ENCODE measurements around the gene GPR153.
A peak's percentile ranks its signal among the peaks of the same experiment; 100 is the strongest.
"Not testable (repeated sequence)": the region's sequence is repeated elsewhere in the genome, so short reads cannot be mapped to it uniquely, and the experiment has no call there.

The GPR153 gene

DNA sequence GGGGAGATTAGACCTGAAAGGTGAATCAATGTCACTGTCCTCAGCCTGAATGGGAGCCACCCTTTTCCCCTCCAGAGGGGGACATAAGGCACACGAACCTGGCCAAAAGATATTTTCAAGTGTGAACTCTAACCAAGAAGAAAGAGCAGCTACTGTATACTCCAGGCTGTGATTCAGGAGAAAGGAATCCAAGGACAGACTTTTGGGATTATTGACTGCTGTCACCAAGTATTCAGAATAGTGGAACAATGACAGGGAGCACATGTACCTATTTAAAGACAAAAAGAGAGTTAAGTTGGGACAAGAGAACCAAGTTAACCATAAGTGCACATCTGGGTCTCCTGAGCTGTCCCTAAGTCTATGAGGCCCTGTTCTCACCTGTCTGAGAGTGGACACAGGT, 27.5 kb downstream of the GPR153 start:
- DNase-seq (ENCODE audit: low read depth in 2 of 2): no peak

- DNase-seq (ENCODE audit: low read depth in 2 of 2): no peak
Measured at GRCh38 chr1:6225651-6226050, 35.2 kb downstream of the GPR153 start.

DNA sequence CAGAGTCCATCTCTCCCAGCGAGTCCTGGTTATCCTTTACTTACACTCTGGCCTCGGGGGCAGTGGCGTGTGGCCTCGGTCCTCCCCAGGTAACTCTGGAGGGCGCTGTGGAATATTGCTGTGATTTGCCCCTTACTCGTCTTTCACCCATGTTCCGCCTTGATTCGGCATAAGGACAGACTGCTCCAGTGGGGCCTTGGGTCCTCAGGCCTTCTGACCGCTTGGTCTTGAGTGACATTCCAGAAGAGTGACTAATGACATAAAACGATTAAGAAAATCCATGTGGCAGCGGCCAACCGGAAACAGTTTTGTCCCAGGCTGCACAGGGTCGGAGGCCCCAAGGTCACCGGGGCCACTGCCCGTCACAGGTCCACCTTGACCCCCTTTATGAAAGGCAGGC, 36.2 kb downstream of the GPR153 start:
- DNase-seq (ENCODE audit: low read depth in 2 of 2): no peak

DNA sequence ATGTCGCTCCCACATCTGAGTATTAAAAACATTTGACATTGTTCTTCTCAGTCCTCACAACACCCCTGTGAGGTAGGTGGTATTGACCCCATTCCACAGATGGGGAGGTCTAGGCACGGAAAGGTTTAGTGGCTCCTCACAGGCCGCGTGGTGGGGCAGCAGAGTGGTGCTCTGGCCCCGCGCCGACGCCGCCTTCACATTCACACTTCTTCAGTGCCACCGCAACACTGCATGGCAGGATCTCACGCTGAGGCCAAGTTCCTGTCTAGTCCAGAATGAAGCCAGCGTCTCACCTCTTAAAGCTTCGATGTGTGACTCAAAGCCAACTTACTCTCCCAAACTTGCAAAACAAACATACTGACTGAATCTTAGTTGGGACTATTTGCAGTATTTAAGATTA, 37.3 kb downstream of the GPR153 start:
- DNase-seq (ENCODE audit: low read depth in 2 of 2): no peak

DNA sequence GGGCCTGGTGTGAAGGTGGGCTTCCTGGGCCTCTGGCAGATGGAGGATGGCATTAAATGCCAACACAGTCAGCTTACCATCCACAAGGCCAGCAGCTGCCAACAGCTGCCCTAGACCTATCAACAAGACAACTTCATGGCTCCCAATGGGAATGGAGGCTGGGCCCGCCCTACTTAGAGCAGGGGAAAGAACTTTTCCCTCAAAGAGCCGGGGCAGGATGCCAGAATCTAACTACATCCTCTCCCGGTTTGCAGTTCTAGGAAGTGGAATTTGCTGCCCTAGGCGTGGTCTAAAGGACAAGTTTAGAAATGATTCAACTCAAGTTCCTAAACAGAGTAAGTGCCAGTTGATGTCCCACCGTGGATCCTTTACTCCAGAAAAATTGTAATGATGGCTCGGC, 38.3 kb downstream of the GPR153 start:
- no peak for DNase-seq (ENCODE audit: low read depth in 2 of 2)

- no peak for DNase-seq (ENCODE audit: low read depth in 2 of 2)
Measured at GRCh38 chr1:6221210-6221784, 39.6 kb downstream of the GPR153 start.

DNA sequence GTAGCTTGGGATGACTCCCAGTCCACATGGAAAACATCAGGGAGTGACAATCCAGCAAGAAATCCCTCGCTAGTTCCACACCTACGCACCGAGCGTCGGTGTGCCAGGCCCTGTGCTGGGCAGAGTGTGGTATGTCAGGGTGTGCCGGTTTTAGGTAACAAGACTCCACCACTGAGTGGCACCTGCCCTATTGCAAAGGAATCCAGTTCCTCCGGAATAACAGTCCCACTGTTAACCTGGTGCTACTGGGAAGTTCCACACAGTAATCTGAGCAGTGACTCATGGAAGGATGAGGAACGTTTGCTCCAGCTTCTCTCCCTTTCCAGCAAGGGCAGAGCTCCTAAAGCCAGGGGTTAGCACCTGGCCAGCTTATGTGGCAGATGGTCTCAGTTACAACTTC, 40.7 kb downstream of the GPR153 start:
- no peak for DNase-seq (ENCODE audit: low read depth in 2 of 2)

DNA sequence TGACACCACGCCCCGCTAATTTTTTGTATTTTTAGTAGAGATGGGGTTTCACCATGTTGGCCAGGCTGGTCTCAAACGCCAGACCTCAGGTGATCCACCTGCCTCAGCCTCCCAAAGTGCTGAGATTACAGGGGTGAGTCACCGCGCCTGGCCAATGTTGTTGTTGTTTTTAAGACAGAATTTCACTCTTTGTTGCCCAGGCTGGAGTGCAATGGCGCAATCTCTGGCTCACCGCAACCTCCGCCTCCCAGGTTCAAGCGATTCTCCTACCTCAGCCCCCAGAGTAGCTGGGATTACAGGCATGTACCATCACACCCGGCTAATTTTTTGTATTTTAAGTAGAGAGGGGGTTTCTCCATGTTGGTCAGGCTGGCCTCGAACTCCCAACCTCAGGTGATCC, 41.3 kb downstream of the GPR153 start:
- DNase-seq (ENCODE audit: low read depth in 2 of 2): not testable (repeated sequence)

DNA sequence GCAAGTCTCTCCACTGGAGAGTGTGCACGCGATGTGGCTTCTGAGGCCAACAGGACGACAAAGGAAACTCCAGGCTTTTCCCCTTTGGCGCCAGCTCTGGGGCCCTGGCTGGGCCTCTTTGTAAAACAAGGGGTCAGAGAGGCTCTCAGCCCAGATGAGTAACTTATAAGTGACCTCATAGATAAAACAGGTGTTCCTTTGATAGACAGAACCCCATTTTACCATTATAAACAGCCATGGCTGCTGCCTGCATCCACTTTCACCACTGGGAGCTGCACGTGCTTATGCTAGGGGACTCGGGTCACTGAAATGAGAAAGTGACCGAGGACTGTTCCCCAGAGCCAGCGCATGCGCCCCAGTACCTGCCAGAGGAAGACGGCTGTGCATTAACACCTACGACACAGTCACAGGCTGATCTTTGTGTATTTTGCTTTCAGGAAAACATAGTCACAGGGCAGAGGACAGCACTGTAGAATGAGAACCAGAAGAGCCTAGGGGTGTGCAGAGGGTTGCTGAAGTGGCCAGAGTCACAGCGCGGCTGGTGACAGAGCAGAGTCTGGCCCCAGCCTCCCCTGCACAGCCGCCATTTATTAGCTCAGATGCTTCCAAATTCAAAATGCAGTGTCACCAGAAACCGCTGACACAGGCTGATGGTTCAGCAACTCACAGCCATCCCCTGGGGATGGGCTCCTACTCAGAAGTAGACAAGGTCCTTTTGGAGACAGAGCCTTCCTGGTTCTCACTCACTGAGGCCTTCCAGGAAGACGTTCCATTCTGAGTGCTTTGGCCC, 42.3 kb downstream of the GPR153 start:
- DNase-seq (ENCODE audit: low read depth in 2 of 2): no peak

DNA sequence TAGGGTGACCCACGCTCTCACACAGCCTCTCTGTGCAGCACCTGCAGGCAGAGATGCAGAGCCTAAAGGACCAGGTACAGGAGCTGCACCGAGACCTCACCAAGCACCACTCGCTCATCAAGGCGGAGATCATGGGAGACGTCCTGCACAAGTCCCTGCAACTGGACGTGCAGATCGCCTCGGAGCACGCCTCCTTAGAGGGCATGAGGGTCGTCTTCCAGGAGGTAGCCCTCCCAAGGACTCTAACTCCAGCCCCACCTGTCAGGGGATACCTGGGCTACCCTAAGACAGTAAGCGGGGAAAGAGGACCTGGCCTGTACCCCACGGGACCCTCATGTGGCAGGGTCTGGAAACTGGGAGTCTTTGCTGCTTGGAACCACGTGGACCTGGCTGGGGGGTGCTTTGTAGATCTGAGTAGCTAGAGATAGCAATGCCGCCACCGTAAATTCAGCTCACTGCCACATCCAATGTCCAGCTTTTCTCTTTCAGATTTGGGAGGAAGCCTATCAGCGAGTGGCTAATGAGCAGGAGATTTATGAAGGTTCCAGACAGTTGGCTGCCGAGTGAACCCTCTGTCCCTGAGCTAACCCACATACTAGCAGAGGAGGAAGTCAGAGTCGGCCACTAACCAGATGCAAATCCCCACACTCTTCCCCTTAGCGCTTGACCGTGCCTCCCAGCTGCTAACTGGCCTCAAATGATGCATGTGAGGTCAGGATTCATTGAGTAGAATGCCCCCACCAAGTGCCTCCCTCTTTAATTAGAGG, 48.5 kb downstream of the GPR153 start:
- DNase-seq (ENCODE audit: low read depth in 2 of 2): no peak

DNA sequence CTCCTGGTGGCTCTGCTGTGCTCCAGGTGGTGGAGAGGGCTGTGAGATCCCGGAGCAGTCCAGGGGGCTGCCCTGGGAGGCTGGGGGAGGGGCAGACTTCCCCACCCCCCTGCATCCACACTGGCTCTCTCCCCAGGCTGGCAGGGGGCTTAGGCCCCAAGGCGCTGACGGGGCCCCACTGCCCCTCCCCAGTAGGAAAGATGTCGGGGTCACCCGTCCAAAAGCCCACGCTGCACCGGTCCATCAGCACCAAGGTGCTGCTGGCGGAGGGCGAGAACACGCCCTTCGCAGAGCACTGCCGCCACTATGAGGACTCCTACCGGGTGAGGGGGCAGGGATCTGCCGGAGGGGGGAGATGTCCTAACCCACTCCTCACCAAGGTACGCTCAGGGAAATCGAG, 49.2 kb downstream of the GPR153 start:
- DNase-seq (ENCODE audit: low read depth in 2 of 2): no peak

DNA sequence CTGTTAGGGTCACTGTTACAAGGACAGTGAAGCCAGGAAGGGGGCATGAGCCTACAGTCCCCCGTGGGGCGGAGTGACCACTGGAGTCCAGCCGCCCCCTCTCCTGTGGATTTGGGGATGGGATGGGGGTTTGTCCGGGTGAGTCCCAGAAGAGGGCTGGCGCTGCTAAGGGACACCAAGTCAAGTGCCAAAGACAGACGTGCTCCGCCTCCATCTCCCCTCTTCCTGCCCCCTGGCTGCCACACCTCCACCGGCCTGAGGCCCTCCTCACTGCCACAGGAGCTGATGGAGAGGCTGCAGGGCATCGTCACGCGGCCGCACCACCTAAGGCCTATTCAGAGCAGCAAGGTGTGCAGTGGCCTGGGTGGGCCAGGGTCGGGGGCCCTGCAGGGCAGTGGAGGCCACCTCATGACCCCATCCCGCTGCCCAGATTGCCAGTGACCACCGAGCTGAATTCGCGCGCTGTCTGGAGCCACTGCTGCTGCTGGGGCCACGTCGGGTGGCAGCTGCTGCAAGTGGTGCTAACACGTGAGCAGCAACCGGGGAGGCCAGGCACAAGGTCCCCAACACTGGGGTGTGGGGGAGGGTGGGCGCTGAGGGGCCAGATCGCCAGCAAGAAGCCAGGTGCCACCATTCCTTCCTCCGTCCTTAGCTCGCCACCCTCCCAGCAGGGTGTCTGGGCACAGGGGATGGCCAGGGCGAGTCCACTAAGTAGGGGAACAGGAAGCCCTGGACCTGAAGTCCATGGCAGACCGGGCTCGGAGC, 50.1 kb downstream of the GPR153 start:
- no peak for DNase-seq (ENCODE audit: low read depth in 2 of 2)

DNA sequence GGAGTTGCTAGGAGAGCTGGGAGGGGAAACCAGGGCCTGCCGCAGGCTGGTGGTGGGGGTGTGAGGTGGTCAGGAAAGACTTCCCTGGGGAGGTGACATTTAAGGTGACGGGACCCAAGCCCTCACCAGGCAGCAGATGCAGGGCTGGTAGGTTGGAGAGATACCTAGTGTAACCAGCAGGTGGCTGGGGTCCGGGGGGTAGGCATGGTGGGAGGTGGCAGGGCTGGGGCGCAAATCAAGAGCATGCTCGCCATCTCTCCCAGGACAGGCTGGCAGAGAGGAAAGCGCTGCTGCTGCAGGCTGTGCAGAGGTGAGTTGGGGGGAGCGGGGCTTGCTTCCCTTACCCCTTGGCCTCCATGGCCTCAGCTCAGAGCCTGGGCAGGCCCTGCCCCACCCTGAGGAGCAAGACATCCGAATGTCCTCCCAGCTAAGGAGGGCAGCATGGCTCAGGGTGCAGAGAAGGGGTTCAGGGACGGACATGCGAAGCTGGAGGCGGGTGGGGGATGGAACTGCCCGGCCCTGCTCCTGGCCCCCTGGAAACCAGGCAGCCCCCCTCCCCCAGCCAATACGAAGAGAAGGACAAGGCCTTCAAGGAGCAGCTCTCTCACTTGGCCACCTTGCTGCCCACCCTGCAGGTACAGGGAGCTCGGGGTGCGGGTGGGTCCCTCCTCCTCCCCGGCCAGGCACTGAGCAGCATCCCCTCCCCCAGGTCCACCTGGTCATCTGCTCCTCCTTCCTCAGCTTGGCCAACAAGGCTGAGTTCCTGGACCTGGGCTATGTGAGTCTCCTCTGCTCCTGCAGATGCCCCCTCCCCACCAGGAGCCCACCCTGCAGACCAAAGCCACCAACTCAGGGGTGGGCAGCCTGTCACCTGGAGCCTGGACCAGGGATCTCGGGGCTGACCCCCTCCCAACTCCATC, 51.0 kb downstream of the GPR153 start:
- DNase-seq (ENCODE audit: low read depth in 2 of 2): no peak

GRCh38 chr1:6208723-6209660, 51.9 kb downstream of the GPR153 start:
- DNase-seq (ENCODE audit: low read depth in 2 of 2): no peak

- DNase-seq (ENCODE audit: low read depth in 2 of 2): no peak
Measured at GRCh38 chr1:6207921-6208320, 53.0 kb downstream of the GPR153 start.

DNA sequence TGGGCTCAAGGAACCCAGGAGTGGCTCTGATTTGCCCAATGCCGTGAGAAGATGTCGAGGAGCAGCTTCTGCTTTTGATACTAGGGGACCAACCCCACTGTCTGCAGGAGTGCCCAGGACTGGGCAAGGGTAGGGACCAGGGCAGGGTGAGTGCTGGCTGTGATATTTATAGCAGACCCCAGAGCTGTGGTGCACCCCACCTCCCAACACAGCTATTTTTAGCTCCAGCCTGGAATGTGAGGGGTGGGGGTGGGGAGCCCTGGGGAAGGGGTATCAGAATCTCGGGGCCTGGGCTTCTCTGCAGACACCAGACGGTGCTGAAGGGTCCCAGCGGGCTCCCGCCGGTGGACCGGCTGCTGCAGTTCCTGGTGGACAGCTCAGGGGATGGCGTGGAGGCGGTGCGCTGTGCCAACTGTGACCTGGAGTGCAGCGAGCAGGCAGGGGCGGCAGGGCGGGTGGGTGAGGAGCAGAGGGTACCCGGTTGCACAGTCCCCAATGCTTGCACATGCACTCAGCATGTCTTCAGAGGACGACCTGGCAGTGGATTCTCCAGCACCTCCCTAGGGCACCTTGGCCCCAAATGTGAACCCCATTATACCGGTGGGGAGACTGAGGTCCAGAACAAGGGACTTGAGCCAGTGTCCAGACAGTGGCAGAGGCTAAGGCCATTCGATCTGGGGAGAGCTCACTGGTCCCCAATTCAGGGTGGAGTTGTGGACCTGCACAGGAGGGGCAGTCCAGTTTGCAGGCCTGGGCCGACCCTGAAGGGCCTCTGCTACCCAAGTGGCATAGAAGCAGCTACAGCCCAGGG, 53.6 kb downstream of the GPR153 start:
- DNase-seq (ENCODE audit: low read depth in 2 of 2): no peak

- no peak for DNase-seq (ENCODE audit: low read depth in 2 of 2)
Measured at GRCh38 chr1:6206520-6206855, 54.4 kb downstream of the GPR153 start.

- peak; percentile 32 to 50 for DNase-seq (ENCODE audit: low read depth in 2 of 2)
Measured at GRCh38 chr1:6205849-6206519, 54.9 kb downstream of the GPR153 start, which contains the start of gene RNF207. TSS of gene RNF207 (plus strand) at chr1:6206119. CDS start at chr1:6206536, 417 bp downstream.

DNA sequence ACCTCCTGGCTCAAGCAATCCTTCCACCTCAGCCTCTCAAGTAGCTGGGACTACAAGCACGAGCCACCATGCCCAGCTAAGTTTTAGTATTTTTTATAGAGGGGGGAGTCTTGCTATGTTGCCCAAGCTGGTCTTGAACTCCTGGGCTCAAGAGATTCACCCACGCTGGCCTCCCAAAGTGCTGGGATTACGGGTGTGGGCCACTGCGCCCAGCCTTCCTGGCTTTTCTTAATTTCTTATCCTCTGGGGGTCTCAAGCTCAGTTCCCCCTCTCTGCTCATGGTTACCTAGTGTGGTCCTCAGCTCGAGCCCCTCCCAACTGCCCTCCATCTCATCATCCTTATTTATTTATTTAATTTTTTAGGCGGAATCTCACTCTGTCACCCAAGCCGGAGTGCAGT, 58.6 kb downstream of the GPR153 start:
- no peak for DNase-seq (ENCODE audit: low read depth in 2 of 2)

Data from stimulated activated CD4-positive, alpha-beta T cell treated with anti-CD3 and anti-CD28 coated beads, Interleukin-1b, Interleukin-23, amount 100 ng/mL, for 1 hour (primary cell).